Stimulated activated CD4-positive, alpha-beta T cell treated with anti-CD3 and anti-CD28 coated beads, Interleukin-15, amount 100 ng/mL, for 24 hours (primary cell): ENCODE measurements around the gene PAPOLA.
"Not testable (repeated sequence)": the region's sequence is repeated elsewhere in the genome, so short reads cannot be mapped to it uniquely, and the experiment has no call there.

Experiments used
- DNase-seq: peaks from one replicate; pipeline ENCODE4 v3.0.0-alpha.2; 2020

Gene PAPOLA

DNA sequence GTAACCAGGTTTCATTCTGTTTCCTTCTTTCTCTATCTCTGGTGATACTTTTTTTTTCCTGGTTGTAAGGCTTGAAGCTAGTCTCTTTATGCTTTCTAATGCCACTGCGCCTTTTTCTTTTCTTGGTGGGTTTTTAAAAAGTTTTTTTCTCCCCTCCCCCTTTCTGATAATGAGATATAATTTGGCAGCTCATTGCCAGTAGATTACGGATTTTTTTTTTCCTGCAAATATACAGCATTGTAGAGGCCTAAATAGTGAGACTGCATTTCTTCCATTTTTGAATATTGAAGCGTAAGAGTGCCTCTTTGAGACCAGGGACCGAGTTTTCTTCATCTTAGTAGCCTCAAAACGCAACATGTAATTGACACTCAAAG, 1.1 kb downstream of the PAPOLA start:
- DNase-seq = no peak

- DNase-seq = not testable (repeated sequence)
Measured at GRCh38 chr14:96504353-96504752, 2.2 kb downstream of the PAPOLA start.

GRCh38 chr14:96507723-96508122, 5.5 kb downstream of the PAPOLA start:
- DNase-seq = no peak

DNA sequence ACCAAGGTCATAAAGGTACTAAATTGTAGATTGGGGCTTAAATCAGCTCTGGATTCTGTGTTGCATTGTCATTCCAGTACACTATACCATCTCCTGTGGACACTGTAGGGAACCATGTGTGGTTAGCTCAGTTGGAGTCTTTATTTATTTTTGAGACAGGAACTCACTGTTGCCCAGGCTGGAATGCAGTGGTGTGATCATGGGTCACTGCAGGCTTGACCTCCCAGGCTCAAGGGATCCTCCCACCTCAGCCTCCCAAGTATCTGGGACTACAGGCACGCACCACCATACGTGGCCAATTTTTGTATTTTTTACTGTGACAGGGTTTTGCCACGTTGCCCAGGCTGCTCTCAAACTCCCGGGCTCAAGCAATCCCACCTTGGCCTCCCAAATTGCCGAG, 6.7 kb downstream of the PAPOLA start:
- no peak for DNase-seq

DNA sequence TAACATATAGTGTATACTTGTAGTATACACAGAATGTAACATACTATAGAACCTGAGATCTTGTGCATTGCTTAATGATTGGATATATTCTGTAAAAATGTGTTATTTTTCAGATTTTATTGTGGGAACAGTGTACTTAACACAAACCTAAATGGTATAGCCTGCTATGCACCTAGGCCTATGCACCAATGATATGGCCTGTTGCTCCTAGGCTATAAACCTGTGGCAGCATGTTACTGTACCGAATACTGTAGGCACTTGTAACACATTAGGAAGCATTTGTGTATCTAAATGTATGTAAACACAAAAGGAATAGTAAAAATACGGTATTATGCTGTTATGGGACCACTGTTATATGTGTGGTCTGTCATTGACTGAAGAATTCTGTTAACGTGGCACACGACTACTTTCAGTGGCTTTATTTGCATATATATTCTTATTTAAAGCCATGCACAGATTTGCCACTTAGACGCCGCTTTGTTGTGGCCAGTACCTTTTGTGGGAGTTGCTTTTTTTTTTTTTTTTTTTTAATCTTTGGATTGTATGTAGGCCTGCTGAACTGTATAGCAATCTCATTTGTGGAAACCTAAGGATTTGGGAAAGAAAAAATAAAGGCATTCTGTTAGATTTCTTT, 7.4 kb downstream of the PAPOLA start:
- no peak for DNase-seq

DNA sequence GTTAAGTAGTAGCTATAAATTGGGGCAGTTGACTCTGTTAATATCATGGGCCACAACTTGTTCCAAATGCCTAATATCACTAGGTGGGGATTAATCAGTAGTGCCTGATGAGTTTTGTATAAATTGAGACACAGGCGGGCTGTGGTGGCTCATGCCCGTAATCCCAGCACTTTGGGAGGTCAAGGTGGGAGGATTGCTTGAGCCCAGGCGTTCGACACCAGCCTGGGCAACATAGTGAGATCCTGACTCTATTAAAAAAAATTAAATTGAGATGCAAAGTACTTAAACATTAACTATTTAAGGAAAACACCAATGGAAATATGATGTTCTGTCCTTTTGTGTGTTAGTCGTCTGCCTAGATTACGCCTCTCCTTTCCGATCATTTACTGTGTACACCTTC, 9.0 kb downstream of the PAPOLA start:
- no peak for DNase-seq

GRCh38 chr14:96511667-96512066, 9.5 kb downstream of the PAPOLA start:
- DNase-seq = no peak

- DNase-seq = no peak
Measured at GRCh38 chr14:96512122-96512521, 9.9 kb downstream of the PAPOLA start.

DNA sequence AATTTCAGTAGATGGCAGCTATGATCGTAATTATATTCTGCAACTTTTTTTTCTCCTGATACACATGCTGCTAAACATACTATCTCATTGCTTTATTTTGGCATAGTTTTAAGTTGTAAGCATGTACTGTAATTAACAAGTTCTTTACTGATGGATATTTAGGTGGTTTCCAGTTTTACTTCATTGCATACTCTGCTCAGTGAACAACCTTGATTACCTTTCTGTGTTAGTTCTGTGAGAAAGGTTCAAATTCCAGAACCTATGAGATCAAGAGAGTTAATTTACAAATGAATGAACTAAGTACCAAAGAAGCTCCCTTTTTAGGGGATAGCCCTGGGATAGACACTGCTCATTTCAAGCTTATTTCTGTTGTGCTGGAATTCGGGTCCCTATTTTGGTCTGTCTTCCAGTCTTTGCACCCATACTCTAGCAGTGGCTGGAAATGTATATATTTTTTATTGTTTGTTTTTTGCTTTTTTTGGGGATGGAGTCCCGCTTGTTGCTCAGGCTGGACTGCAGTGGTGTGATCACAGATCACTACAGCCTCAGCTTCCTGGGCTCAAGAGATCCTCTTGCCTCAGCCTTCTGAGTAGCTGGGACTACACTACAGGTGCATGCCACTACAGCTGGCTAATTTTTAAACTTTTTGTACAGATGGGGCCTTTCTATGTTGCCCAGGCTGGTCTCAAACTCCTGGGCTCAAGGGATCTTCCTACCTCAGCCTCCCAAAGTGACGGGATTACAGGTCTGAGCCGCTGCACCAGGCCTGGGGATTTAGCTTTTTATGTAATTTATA, 10.6 kb downstream of the PAPOLA start:
- no peak for DNase-seq

GRCh38 chr14:96514694-96515093, 12.5 kb downstream of the PAPOLA start:
- DNase-seq = no peak

DNA sequence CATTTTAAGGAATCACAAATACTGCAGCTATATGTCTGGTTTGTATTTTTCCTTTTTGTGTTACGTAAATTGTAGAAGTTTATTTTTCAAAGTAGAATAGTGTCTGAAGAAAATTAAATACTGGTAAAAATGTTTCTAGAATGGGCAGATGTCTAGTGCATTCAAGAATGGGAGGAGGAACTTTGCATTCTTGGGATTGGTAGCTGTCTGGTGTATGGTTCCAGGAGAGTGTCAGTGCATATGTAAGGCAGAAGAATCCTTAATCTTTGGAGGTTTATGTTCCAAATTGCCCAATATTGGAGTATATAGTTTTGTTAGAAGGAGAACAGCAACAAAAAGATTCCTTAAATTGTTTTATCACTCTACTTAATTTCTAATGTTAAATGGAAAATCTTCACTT, 13.5 kb downstream of the PAPOLA start:
- no peak for DNase-seq

DNA sequence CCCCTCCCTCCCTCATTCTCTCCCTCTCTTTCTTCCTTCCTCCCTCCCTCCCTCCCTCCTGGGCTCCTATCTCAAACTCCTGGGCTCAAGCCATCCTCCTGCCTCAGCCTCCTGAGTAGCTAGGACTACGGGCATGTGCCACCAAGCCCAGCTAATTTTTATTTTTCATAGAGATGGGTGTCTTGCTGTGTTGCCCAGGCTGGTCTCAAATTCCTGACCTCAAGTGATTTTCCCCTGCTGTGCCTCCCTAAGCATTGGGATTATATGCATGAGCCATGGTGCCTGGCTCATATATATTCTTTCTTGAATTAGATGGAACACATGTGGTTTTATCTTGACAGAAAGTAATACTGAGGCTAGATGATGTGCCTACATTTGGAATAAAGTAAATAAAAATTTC, 14.2 kb downstream of the PAPOLA start:
- no peak for DNase-seq

DNA sequence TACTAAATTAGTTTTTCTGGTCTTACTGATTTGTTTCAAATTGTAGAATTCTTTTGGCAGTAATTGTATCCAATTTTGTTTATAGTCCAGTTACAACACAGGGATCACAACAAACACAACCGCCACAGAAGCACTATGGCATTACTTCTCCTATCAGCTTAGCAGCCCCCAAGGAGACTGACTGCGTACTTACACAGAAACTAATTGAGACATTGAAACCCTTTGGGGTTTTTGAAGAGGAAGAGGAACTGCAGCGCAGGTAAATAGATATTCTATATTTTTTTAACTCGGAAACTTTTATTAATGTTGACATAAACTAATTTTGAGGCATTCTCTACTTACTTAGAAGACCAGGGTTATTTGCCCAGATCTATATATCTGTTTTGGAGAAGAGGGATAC, 17.8 kb downstream of the PAPOLA start:
- DNase-seq = no peak

DNA sequence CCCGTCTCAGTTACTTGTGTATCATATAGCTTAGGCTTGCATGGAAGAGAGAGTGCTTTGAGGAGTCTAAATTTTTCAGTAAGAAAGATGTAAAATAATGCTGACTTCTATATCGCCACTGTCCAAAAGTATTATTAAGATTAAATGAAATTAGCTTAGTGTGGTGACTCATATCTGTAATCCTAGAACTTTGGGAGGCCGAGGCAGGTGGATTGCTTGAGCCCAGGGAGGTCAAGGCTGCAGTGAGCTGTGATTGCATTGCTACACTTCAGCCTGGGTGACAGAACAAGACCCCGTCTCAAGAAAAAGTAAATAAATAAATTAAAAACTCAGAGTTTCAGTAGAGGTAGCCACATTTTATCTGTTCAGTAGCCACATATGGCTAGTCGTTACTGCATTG, 23.3 kb downstream of the PAPOLA start:
- no peak for DNase-seq

DNA sequence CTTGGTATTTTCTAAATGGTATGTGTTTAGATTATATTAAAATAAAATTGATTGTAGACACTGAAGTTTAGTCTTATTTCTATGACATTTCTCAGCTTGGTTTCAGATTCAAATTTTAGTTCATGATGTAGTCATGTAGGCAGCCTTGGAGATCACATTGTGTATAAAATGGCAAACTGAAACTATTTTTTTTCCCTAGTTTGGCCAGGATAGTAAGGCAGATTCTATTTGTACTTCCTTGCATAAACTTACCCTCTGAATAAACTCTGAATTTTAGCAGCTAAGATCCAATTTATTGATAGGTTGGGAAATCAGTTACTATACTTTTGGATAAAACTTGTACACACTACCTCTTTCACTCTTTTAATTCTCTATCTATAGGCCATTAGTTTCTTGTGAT, 30.4 kb downstream of the PAPOLA start:
- DNase-seq = no peak

- DNase-seq = no peak
Measured at GRCh38 chr14:96536807-96537206, 34.6 kb downstream of the PAPOLA start.

GRCh38 chr14:96538097-96538989, 36.2 kb downstream of the PAPOLA start:
- no peak for DNase-seq

- DNase-seq = no peak
Measured at GRCh38 chr14:96538990-96539317, 36.8 kb downstream of the PAPOLA start.

GRCh38 chr14:96554315-96554910, 52.2 kb downstream of the PAPOLA start:
- DNase-seq = no peak

DNA sequence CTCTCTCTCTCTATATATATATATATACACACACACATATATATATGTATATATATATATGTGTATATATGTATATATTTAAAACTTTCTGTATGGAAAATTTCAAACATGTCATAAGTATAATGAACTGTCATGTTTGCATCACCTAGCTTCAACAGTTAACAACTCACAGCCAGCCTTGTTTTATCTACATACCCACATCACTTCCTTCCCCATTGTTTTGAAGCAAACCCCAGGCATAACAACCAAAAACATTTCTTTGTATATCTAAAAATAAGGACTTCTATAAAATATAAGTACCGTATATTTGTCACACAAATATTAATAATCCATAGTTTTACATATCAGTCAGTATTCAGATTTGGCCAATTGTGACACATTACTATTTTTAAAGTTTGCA, 57.4 kb downstream of the PAPOLA start:
- DNase-seq = no peak

- no peak for DNase-seq
Measured at GRCh38 chr14:96564389-96564788, 62.2 kb downstream of the PAPOLA start.

DNA sequence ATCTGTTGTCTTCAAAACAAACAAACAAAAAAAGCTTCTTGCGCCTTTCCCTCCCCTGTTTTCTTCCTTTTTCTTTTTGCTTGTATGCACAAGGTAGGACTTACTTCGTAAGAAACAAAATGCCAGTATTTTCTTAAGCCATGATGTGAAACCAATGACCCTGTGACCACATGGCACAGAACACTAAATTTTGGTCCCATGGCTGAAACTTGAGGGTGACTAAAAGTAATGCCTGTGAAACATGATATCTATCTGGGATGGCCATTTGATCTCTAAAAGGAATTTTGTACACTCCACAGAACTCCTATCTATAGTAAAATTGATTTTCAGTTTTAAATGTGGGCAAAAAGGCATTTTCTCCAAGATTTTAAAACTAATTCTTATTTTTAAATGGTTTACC, 63.6 kb downstream of the PAPOLA start:
- no peak for DNase-seq

DNA sequence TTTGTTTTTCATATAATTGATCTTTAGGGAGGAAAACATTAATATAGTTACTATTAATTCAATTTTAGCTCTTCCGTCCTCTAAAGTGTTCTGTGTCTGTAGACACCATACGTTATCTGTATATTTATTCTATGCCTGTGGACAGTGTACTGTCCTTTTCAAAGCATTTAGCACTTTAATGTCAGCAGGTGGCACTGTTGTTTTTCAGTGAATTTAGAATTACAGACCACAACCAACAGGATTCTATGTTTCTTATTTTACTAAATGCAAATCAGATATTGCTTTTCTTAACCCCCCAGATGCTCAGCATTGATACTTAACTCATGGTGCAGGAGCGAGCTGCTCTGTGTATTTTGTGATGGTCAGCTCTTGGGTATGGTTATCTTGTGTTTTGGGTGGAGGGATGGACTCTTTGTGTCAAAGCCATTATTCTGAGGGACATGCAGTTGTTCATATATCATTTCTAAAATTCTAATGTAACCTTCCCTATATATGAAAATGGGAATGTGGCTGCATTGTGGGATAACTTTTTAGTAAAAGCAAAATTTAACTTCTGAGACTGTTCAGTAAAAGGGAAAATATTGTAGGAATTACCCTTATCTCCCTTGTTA, 65.2 kb downstream of the PAPOLA start:
- DNase-seq = no peak
